Tongue (tissue), 2 donors: ENCODE results near the gene MAP2K4. TPM values are rescaled to one million over a fixed set of nuclear protein-coding genes. Genes with fewer than 3 reads are reported as not detected.

Source experiments
- DNase-seq: peaks from one replicate; pipeline ENCODE4 v3.0.0-alpha.2; 2015
- total RNA-seq: library from RNA; depleted of rRNA; stranded (reverse); fragments of >200 nt; gene quantifications from one replicate; pipeline ENCODE4 v1.2.3, GENCODE V29; 2014

MAP2K4 gene
- total RNA-seq, 1 donor from 2014 or later: 36.7 TPM

- DNase-seq: no peak
Measured at GRCh38 chr17:12040478-12040877, 19.8 kb downstream of the MAP2K4 start.

GRCh38 chr17:12041312-12041711 is 20.6 kb downstream of the MAP2K4 start:
- DNase-seq: no peak

GRCh38 chr17:12043702-12044101 is 23.0 kb downstream of the MAP2K4 start:
- no peak for DNase-seq

GRCh38 chr17:12046786-12047185 is 26.1 kb downstream of the MAP2K4 start:
- DNase-seq: no peak

GRCh38 chr17:12047681-12048376 is 27.2 kb downstream of the MAP2K4 start:
- DNase-seq: no peak

- DNase-seq: no peak
Measured at GRCh38 chr17:12048843-12049473, 28.3 kb downstream of the MAP2K4 start.

- no peak for DNase-seq
Measured at GRCh38 chr17:12050646-12051225, 30.1 kb downstream of the MAP2K4 start.

GRCh38 chr17:12053552-12053951 is 32.9 kb downstream of the MAP2K4 start:
- DNase-seq: no peak

GRCh38 chr17:12055889-12056288 is 35.2 kb downstream of the MAP2K4 start:
- DNase-seq: no peak

GRCh38 chr17:12057520-12057919 is 36.8 kb downstream of the MAP2K4 start:
- DNase-seq: no peak

GRCh38 chr17:12058535-12058934 is 37.9 kb downstream of the MAP2K4 start:
- DNase-seq: no peak

GRCh38 chr17:12062249-12062648 is 41.6 kb downstream of the MAP2K4 start:
- DNase-seq: no peak

- DNase-seq: no peak
Measured at GRCh38 chr17:12064395-12064794, 43.7 kb downstream of the MAP2K4 start.

GRCh38 chr17:12067485-12067884 is 46.8 kb downstream of the MAP2K4 start:
- DNase-seq: no peak

GRCh38 chr17:12068946-12069345 is 48.3 kb downstream of the MAP2K4 start:
- DNase-seq: no peak

GRCh38 chr17:12070561-12070960 is 49.9 kb downstream of the MAP2K4 start:
- DNase-seq: no peak

- DNase-seq: no peak
Measured at GRCh38 chr17:12074346-12074745, 53.7 kb downstream of the MAP2K4 start.

GRCh38 chr17:12077773-12078172 is 57.1 kb downstream of the MAP2K4 start:
- no peak for DNase-seq

- no peak for DNase-seq
Measured at GRCh38 chr17:12078791-12079190, 58.1 kb downstream of the MAP2K4 start.

GRCh38 chr17:12081720-12082119 is 61.0 kb downstream of the MAP2K4 start:
- no peak for DNase-seq

- DNase-seq: no peak
Measured at GRCh38 chr17:12085076-12085949, 64.6 kb downstream of the MAP2K4 start.

- DNase-seq: no peak
Measured at GRCh38 chr17:12088035-12088434, 67.4 kb downstream of the MAP2K4 start.
